GM21381 (cell line): Measurements from ENCODE around the gene AHCYL1.
A peak's percentile ranks its signal among the peaks of the same experiment; 100 is the strongest.
"Not testable (repeated sequence)": the region's sequence is repeated elsewhere in the genome, so short reads cannot be mapped to it uniquely, and the experiment has no call there.

ENCODE experiments used
- ATAC-seq: cut with Tn5 transposase; IDR thresholded peaks from one replicate; pipeline ENCODE4 v1.9.1; 2021; ENCODE audit warnings: mild to moderate bottlenecking, moderate library complexity; ENCODE audit not compliant: unreplicated experiment

AHCYL1 gene

GRCh38 chr1:109984456-109985246 is at the start of gene AHCYL1:
AHCYL1 (plus strand) TSS chr1:109984765; CDS start chr1:109985053, 288 bp downstream.
- peak; percentile 97 for ATAC-seq

DNA sequence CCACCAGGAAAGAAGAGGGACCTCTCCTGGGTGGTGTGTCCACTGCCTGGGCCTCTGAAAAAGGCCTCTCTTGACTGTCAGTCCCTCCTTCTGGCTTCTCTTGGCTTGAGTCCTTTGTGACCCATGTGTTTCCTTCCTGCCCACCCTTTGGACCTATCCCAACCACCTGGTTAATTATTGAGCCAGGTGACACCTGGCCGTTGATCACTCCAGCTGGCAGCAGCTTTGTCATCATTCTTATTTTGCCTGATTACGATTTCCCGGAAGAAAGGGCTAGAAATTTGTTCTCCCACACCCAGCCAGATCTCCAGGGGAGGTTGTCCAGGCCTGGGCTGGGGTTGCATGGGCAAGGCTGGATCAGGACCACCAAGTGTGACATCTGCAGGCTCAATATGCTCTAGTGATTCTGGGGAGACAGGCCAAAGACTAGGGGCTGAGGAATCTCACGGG is 49.1 kb upstream of the AHCYL1 start:
- ATAC-seq: no peak

DNA sequence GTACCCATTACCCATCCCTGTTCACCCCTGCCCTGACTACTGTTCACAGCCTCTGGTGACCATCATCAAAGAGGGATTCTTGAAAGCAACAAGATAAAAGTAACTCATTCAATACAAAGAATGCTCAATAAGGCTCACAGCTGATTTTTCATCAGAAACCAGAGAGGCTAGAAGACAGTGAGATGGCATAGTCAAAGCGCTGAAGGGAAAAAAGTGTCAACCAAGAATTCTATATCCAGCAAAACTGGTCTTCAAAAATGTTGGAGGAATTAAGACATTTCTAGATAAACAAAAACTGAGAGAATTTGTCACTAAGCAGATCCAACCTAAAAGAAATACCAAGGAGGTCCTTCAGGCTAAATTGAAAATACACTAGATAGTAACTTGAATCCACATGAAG is 46.8 kb upstream of the AHCYL1 start:
- ATAC-seq: no peak

DNA sequence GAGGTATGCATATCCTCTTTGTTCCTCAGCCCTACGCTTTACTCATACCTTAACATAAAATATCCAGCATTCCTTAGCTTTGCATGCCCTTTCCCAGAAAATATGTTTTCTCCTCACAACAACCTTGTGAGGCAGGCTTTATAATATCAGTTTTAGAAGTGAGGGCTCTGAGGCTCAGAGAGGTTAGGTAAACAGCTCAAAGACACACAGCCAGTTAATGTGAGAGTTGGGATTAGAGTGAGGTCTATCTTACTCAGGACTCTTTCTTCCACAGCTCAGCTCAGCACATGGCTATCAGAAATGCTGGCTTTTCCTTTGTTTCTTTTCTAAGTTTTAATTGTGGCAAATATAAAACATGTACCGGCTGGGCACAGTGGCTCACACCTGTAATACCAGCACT is 46.0 kb upstream of the AHCYL1 start:
- ATAC-seq: no peak

GRCh38 chr1:109942434-109942833 is 42.1 kb upstream of the AHCYL1 start:
- ATAC-seq: no peak

GRCh38 chr1:109944541-109944940 is 40.0 kb upstream of the AHCYL1 start:
- ATAC-seq: no peak

DNA sequence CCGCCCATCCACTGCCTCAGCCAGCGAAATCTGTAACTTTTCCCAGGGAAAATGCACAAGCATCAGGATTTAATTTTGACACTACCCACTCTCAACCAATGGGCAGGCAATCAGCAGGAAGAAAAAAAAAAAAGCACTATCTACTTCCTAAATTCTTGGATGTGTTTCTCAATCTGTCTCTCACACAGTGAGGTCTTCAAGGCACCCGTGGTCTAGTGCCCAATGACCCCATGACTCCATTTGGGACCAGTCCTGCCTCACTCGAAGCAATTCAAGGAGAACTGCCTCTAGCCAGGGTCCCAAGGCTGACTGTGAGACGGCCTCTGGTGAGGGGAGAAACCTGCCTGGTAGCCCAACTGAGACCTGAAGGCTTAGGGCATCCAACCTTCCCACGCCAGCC is 38.1 kb upstream of the AHCYL1 start:
- ATAC-seq: no peak

DNA sequence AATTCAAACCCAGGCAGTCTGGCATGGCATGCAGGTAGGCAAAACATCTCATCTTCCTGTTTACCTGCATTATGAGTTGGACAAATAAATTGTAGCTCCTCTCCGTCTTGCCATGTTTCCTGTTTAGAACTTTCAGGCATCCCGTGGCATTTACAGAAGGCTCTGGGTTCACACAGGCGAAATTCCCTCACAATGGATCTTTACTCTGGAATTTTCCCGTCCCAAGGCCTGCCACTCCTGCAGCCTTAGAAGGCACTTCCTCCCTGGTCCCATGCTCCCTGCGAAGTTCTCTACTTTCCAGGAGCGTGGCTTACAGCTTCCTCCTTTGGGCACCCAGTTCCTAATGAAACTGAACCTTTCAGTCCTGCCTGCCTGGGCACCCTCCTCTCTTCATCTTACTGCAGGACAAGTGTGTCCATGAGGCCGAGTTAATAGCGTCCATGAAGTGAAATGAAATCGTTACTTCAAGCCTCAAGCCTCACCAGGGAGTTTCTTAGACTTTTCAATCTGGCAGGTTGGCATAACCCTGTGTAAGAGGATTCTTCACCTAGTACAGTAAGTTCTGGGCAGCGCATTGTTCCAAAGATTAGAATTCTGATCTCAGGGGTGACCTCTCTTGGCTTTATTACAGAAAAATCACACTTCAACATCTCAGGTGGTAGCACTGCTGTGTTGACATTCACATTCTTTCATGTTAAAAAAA is 36.8 kb upstream of the AHCYL1 start:
- ATAC-seq: no peak

GRCh38 chr1:109948285-109948630 is 36.3 kb upstream of the AHCYL1 start:
- no peak for ATAC-seq

GRCh38 chr1:109950038-109950437 is 34.5 kb upstream of the AHCYL1 start:
- no peak for ATAC-seq

DNA sequence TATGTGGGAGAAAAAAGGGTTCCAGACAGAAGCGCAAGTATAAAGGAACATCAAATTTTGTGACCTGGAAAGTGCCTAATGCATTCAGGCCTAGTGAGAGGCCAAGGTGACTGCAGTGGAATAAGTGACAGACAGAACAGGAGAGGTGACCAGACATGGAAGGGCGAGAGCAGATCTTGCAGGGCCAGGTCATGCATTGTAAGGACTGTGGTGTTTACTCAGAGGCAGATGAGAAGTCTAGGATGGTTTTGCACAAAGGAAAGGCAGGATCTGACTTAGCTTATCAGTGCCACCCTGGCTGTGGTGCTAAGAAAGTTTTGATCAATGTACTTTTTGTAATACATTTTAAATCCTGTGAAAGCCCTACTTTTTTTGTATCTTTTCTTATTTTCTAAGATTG is 34.1 kb upstream of the AHCYL1 start:
- ATAC-seq: no peak

DNA sequence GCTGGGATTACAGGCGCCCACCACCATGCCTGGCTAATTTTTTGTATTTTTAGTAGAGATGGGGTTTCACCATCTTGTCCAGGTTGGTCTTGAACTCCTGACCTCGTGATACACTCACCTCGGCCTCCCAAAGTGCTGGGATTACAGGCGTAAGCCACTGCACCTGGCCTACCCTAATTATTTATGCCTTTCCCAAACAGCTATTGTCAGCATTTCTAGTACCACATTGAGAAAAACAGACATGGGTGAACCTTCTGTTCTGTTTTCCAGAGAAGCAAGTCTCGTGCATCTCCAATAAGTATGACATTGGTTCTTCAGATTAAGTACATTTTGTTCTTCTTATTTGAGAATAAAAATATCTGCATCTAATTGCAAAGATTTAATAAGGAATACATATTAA is 33.1 kb upstream of the AHCYL1 start:
- ATAC-seq: not testable (repeated sequence)

DNA sequence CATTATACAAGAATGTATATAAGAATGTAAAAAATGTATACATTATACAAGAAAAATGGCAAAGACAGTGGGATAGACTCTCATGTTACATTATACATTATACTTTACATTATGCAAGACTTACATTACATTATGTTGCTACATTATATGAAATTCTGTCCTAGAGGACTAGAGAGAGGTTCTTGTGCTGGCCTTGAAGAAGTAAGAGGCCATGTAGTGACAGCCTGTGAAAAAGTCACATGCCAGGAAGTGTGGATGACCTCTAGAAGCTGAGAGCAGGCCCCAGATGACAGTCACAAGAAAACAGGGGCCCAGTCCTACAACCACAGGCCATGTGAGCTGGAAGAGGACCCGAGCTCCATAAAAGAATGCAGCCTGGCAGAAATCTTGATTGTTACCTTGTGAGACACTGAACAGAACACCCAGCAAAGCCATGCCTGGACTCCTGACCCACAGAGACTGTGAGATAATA is 30.5 kb upstream of the AHCYL1 start:
- ATAC-seq: no peak

- ATAC-seq: no peak
Observed at GRCh38 chr1:109959632-109959973, 25.0 kb upstream of the AHCYL1 start.

DNA sequence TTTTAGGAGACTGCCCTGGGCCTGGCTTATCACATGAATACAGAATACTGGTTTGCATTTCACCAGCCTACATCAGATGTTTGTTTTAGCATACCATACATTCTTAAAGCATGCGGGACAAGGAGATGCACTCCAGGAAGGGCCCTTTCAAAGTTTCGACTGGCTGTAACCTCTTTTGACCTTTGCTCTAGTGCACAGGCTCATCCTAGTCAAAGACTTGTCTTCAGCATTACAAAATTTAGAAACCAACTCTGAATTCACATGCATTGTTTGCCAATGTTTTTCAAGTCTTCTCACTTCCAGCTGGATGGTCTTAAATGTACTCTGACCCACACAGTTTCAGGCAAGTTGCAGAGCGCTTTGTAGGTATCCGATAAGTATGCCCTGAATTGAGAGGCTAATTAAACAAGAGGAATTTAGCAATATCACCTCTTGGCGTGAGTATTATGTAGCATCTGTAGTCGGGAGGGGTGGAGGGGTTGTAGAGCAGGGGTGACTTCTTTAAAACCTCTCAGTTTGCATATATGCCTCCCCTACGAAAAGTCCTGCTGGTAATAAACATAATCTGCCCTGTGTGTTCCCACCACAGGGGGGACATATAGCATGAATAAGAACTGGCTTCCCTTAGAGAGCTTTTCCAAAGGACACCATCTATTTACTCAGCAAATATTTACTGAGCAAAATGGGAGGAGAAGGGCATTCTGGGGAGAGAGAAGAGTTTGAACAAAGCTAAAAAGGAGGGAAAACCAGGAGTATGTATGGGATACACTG is 24.4 kb upstream of the AHCYL1 start:
- no peak for ATAC-seq

GRCh38 chr1:109960745-109961094 is 23.8 kb upstream of the AHCYL1 start:
- no peak for ATAC-seq

GRCh38 chr1:109963864-109964263 is 20.7 kb upstream of the AHCYL1 start:
- ATAC-seq: no peak

DNA sequence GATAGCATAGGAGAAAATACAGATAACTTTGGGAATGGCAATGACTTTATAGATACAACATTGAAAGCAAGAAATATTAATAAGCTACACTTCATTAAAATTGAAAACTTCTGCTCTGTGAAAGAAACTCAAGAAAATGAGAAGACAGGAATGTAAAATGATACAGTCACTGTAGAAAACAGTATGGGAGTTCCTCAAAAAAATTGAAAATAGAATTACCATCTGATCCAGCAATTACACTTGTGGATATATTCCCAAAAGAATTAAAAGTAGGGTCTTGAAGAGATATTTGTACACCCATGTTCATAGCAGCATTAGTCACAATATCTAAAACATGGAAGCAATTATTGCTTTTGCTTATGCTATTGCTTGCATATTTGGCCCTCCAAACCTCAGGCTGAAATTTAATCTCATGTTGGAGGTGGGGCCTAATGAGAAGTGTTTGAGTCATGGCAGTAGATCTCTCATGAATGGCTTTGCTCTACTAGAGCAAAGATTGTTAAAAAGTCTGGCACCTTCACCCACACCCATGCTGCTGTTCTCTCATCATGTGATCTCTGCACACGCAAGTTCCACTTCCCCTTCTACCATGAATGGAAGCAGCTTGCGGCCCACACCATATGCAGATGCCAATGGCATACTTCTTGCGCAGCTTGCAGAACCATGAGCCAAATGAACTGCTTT is 15.3 kb upstream of the AHCYL1 start:
- ATAC-seq: no peak

- no peak for ATAC-seq
Observed at GRCh38 chr1:109969907-109970306, 14.7 kb upstream of the AHCYL1 start.

- ATAC-seq: no peak
Observed at GRCh38 chr1:109971559-109971958, 13.0 kb upstream of the AHCYL1 start.

DNA sequence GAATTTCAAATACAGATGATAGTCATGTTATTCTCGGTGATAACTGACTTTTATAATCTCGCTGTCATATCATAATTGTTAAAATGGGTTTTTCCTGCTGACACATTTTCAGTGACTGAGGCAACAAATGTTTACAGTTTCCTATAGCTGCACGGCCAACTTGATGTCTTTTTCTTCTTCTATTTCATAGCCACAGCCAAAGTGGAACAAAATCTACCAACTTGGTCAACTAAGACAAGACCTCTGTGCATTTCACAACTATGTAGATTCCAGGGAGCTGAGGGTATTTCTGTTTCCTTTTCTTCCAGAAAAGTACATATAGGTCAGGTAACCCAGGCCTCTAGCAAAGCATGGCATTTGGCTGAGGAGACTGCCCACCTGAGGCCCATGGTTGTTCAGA is 10.4 kb upstream of the AHCYL1 start:
- no peak for ATAC-seq
